NAMALWA (cell line): ENCODE results near the gene TMEM238L.

ENCODE experiments used
- DNase-seq: peaks from one replicate; pipeline ENCODE4 v3.0.0-alpha.2; 2015; ENCODE audit warnings: low spot score

Gene TMEM238L

DNA sequence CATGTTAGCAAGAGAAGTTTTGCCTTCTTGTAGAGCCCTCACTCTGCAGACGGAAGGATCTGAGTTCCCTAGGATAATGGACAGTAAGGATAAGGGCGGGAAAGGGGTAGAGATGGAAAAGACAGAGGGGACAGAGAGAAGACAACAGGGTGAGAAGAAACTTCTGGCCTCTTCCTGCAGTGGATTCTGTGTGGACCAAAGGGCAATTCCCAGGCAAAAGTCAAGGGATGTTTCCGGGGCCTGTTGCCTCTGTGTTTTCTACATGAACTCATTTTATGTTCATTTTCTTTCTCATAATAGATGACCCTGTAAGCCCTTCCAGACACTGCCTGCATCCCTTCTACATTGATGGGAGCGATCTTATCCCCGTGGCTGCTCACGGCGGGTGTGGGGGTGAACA is 647 bp upstream of the TMEM238L start:
- DNase-seq: no peak

DNA sequence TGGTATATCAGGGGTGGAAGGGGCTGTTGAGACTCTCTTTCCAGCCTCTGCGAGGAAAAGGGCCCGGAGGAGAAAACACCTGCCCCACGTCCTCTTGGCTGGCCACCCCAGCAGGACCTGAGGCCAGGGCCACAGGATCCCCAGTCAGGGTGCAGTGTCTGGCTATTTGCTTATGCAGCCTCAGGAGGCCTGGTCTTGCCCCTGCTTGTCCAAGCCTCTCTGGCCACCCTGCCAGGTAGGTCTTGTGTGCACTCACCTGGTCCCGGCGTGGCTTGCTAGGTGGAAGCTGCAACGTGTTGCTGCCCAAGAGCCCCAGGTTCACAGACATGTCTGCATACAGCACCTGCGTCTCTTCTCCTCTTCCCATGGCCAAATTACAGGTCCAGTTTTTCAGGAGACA is 549 bp downstream of the TMEM238L start:
- no peak for DNase-seq

DNA sequence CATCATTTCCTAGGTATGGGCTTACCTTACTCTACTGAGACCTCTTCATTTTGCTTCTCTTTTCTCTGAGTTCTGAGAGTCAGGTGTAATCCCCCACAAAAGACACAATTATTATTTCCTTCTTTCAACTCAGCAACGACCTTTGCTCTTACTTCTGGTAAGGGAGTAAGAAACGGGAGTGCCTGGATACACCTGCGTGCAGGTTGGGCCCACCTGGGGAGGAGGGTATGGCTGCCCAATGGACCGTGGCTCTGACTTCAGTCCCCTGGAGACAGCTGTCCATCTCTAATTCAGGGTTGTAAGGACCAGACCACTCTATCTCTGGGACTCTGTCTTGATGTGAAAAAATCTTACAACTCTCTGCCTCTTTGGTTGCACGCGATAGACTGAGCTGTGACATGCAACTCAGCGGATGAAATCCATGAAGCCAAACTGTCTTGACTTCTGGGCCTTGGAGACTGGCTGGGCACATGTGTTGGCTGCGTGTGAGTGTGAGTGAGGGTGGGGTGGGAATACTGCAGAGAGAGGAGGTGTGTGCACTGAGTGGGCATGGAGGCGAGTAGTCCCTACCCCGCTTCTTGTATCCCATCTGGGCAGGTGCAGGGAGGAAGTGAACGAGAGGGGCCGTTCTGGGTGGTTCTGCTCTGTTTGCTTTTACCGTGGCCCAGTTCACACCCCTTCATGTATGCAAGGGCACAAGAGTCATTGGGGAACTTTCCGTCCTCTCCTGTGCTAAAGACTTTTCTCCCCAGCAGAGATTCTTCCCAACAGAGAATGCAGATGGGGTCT is 1.2 kb downstream of the TMEM238L start:
- DNase-seq: no peak

DNA sequence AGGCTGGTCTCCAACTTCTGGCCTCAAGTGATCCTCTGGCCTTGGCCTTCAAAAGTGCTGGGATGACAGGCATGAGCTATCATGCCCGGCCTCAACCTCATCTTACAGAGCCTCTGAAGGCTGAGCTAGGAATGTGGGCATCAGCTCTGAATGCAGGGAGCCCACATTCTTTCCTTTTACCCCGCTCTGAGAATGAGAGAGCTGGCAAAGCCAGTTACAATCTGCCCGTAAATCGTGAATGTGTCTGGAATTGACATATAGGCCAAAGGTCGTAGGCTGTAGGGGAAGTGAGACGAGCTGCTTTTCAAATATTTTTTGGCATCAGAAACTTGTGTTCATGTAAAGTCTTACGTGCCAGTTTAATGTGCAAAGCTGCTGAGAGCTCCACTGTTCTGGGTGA is 4.5 kb downstream of the TMEM238L start:
- DNase-seq: no peak

DNA sequence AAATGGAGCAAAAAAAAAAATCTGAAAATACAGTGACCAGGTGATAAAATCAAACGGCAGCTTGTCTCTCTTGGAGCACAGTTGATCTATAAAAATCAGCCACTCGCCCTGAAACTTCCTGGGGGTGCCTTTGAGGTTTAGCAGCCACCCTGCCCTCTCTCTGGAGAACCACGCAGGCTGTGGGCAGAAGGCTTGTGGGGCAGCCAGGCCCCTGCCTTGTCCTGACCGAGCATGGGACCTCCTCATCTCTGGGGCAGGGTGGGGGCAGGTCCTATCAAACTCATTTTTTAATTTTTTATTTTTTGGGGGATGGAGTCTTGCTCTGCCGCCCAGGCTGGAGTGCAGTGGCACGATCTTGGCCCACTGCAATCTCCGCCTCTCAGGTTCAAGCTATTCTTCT is 5.0 kb downstream of the TMEM238L start:
- DNase-seq: no peak

DNA sequence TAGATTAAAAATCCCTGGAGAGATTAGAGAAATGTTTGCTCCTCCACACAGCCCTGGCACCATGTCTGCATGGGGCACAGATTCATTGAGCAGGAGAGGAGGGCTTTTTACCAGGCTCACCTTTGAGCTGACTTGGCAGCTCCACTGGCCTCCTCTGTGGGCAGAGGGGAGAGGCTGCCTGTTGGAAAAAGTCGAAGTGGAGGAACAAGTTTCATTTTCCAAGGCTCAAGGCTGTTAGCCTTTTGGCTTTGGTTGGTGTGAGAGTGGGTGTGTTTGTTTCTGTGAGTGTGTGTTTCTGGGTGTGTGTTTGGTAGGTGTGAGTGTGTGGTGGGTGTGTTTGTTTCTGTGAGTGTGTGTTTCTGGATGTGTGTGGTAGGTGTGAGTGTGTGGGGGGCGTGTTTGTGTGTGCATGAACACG is 5.6 kb downstream of the TMEM238L start:
- no peak for DNase-seq

DNA sequence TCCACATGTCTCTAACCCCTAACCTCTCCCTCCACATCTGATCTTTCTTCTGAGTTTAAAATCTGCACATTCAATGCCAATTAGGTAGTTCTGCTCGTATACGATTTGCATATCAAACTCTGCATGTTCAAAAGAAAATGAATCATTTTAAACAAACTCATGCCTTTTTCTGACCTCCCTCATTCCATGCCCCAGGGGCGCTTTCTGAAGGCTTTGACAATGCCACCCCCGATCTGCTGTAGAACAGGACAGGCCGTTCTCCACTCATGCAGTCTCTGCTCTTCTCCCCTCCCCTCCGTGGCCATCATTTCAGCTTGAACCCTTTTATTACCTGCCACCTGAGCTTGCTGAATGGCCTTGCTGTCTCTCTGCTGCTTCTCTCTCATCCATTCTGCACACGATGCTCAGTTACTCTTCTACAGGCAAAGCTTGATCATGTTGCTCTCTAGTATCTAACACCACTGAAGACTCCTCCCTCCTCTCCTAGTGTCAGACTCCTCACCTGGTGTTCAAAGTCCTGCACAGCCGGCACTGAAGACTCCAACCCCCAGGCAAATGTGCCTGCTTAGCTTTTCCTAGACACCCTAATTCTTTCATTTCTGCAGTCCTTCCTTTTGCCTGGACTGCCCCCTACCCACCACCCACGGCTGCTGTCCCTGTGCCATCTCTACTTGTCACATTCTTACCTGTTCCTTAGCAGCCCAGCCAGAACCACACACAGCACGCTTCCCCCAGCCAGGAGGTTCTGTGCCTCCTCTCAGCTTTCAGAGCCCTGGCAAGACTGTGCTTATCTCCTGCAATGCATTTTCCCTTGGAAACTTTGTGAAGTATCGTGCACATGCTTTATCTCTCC is 6.2 kb downstream of the TMEM238L start:
- no peak for DNase-seq

DNA sequence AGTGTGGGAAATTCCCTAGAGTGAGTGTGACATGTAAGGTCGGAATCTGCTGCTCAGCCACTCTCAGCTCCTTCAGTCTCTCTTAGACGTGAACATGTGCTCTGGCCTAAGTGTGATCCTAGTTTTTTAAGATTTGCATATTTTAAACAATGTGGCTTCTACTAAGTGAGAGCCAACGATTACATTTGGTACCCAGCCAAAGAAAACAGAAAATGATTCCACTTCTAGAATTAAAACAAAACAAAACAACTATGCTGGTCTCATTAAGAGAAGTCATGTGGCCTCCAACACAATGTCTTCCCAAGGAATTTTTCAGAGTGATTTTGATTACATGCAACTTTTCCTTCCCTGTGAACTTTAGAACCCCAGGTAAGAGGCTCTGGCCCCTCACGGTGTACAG is 10.1 kb downstream of the TMEM238L start:
- no peak for DNase-seq

DNA sequence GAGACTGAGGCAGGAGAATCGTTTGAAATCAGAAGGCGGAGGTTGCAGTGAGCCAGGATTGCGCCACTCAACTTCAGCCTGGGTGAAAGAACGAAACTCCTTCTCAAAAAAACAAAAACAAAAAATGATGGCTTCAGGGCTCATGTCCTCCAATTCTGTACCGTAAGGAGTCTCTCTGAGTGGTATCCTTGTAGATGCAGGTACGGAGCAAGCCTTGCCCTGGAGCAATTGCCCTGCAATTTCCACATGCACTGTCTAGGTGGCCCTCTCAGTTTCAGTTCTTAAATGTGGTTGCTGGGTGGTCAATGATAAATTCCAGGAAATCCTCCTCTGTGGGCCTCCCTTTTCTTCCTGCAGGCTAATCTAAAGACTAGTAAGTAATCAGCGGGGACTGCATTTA is 10.6 kb downstream of the TMEM238L start:
- no peak for DNase-seq

DNA sequence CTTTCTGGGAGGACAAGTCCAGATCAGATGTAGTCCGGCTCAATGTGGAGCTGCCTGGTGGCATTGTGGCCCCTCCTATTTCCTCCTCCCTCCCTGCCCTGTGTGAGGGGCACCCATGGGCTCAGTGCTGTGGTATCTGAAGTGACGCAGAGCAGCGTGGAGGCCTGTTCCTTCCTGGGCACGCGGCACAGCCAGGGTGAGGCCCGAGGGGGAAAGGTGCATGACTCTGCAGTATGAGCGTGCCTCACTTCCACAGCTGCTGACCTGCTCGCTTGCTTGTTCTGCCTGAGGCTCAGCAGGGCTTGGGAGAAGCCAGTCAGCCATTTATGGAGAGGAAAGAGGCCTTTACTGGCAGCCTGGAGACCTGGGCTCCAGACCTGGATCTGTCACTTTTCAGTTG is 11.7 kb downstream of the TMEM238L start:
- DNase-seq: no peak

DNA sequence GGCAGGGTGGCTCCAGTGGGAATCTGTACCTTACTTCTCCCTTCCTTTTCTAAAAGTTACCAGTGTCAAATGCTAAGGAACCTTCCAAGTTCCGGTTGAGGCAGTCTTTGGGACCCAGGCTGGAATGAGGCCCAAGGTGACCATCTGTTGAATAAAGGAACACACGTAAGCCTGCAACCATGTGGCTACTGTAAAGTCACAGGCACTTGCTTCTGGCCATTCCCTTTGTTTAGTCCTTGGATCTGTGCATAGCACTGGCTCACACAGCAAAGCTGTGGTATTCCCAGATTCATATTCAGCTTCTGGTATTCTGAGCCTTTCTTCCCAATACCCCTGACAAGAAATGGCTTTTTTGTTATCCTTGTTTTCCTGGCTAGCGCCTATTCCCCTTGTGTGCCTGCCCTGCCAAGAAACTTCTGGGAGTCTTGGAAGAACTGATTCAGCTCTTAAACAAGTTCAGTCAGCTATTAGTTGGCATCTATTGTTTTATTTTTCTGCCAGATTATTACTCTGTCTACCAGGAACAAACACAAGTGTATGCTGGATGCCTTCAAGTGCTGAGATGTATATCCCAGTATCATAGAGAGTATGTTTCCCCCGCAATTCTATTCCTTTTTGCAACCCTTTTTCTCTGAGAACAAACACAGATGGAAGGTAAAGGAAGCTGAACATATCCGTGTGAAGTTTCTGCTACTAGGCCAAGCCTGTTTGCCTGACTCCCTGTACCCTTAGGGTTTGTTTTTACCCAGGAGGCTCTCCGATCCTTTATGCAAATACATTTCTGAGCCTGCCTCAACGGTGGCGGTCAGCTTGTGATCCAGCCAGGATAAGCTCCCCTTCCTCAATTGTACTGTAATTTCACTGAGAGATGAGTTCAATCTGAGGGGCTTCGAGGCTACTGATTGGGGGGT is 13.2 kb downstream of the TMEM238L start:
- DNase-seq: no peak

DNA sequence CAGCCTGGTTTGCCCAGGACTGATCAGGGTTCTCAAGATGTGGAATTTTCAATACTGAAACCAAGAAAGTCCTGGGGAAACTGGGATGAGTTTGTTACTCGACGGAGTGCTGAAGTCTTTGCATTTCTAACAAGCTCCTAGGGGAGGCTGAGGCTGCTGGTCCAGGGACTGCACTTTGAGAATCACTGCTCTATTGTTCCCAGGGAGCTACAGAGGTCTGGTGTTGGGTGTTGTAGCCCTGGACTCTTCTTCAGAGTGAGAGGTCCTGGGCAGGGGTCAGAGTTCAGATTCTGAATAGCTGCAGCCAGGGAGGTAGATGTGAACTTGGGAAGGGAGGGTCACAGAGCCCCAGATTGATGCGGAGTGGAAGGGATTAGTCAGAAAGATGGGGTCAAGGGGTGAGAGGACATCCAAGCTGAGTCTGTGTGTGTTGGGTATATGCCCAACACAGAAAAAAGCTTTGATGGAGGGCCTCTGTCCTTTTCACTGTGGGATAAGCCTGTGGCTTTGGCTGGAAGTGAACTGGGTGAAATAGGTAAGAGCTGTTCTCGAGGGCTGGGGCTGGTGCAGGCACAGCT is 14.1 kb downstream of the TMEM238L start:
- no peak for DNase-seq

DNA sequence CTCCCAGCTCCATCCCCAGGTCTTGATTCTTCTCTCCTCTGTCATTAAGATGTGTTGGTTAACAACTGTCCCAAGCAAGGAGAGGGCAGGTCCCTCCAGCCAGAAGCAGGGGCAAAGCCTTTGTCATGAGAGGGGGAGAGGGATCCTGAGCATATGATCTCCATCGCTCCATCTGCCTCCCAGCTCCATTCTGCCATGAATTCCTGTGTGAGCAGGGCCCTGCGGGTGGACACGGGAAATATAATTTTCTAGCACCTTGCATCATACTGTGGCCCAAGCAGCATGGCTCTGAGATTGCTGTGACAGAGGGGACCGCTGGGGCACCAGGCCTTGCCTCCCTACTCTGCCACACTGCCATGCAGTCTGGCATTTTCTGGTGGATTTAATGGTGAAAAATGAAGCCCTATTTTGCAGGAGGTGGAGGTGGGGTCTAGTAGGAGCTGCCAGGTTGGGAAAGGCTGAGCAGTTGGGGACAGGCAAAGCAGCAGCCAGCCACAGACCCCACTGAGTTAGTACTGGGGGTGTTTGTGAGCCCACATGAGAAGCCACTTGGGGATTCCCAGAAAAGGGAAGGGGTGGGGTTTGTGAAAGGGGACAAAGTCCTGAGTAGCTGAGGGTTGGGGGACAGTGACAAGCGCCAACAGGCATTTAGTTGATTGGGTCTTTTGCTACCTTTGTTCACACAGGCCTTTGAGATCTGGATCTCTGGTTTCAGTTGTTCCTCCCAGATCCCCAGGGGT is 16.4 kb downstream of the TMEM238L start:
- no peak for DNase-seq

DNA sequence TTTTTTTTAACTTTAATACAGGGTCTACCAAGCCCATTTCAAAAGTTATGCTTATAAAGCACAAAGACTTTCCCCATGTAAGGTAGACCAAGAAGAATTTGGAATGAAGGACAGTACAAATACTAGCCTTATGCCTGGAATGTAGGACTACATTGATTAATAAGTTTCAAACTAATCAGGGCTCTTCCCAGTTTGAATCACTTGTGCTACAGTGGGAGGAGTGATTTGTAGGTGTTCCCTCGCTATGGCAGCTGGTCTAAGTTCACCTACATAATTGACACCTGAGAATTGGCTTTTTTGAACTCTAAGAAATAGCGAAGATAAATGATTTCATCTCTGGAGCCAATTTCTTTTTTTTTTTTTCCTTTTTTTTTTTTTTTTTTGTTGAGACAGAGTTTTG is 18.6 kb downstream of the TMEM238L start:
- no peak for DNase-seq

DNA sequence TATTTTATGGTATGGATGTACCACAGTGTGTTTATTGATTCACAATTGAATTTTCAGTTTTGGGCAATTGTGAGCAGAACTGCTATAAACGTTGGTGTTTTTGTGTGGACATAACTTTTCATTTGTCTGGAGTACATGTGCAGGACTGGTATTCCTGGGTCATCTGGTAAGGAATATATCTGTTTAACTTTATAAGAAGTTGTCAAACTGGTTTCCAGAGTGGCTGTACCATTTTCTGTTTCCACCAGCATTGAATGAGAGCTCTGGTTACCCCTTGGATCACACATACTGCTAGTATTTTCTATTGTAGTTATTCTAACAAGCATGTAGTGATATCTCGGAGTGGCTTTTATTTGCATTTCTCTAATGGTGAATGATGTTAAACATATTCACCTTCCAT is 24.3 kb downstream of the TMEM238L start:
- no peak for DNase-seq

DNA sequence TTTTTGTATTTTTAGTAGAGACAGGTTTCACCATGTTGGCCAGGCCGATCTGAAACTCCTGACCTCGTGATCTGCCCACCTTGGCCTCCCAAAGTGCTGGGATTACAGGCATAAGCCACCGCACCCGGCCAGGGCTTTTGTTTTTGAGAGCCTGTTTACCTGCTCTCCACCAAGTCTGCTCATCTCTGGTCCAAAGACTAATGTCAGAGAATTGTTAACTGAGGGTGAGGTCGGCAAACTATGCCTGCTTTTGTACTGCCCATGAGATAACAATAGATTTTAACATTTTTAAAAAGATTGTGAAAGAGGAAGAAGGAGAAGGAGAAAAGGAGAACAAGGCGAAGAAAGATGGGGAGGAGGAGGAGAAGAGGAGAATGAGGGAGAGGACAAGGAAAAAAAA is 26.0 kb downstream of the TMEM238L start:
- DNase-seq: no peak

DNA sequence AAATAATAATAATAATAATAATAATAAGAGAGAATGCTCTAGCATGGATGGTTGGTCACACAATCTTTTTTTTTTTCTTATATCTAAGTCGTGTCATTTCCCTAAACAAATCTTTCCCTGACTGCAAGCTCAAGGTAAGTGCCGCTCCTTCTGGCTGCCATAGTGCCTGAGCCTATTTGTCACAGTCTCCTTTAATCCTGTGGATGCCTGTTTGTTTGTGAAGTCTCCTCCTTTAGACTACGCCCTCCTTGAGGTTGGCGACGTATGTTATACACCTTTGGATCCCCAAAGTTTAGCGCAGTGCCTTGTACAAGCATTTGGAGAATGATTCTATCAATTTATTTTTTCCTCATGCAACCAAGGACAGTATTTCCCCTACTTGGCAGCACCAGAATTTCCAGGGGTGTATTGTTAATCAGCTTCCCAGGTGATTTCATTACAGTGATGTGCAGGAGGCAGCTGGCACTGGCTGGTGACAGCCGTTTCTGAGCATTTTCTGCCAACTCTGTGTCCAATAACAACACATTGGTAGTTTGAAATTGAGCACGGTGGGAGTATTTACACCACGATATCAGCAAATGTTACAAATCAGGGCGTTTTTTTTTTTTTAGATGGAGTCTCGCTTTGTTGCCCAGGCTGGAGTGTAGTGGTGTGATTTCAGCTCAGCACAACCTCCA is 26.6 kb downstream of the TMEM238L start:
- DNase-seq: no peak

DNA sequence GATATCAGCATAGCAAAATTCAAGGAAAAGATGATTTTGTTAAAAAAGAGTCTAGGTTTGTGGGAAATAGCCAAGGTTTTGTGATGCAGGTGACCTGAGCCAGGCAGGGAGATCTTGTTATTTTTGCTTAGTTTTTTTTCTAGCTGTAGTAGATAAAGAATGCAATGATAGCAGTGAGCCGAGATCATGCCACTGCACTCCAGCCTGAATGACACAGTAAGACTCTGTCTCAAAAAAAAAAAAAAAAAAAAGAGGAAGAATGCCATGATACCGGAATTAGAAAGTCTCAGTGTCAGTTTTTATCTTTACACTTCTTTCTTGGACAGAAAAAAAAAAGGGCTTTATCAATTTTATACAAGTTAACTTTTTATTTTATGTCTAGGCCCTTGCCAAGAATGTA is 27.5 kb downstream of the TMEM238L start:
- no peak for DNase-seq

DNA sequence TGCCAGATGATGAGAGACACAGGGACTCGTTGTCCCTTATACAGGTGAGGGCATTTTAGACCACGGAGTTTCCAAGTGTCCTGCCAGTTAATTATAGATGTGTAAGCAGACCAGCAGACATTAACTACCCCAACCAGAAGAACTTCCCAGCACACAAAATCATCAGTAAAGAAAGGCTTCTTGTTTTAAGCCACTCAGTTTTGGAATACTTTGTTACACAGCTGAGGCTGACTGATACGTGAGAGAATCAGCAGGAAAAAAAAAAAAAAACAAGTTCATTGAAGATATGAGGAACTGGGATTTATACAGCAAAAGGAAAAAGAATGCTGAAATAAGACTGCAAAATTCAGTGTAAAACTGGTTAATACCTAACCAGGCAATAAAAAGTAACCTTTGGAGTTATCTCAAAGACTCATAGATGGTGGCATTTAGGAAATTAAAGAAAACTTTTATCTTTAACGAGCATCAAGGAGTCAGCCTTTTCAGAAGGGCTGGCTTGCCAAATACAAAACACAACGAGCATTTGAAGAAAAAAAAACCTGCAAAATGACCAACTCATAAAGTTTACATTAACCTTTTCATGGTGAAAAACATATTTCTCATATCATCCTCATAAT is 28.1 kb downstream of the TMEM238L start:
- DNase-seq: no peak

DNA sequence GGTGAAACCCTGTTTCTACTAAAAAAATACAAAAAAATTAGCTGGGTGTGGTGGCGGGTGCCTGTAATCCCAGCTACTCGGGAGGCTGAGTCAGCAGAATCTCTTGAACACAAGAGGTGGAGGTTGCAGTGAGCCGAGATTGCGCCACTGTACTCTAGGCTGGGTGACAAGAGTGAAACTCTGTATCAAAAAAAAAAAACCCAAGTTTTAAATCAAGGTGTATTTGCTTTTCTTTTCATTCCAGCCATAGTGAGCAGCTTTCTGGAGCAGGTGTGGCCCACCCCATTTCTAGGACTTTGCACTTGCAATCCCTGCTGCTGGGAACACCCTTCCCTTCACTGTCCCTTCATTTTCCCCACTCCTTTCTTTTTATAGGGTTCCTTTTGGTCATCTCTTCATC is 28.8 kb downstream of the TMEM238L start:
- no peak for DNase-seq
